Esophagus muscularis mucosa (tissue), 3 donors: Measurements from ENCODE around the gene NSF.
"Not testable (repeated sequence)": the region's sequence is repeated elsewhere in the genome, so short reads cannot be mapped to it uniquely, and the experiment has no call there.

Experiments
- POLR2A ChIP-seq: fragments of 450-650 bp; IDR thresholded peaks from one replicate; pipeline ENCODE4 v1.6.1; 2017; ENCODE audit warnings: antibody characterized with exemption, moderate library complexity, mild to moderate bottlenecking, low read depth
- POLR2AphosphoS5 ChIP-seq, 2 donors: sonication (generic); formaldehyde crosslinking; IDR thresholded peaks; one replicate each; pipeline ENCODE4 v1.6.1; 2017; ENCODE audit warnings: antibody characterized with exemption in 2 of 2
- TF ChIP-seq, protein P1 (sequence below), 3 experiments: fragments of 200-600 bp in 2 of 3; fragments of 450-650 bp in 1 of 3; sonication (generic) in 2 of 3; IDR thresholded peaks; one replicate each; pipeline ENCODE4 v1.5.1; 2017 to 2019; ENCODE audit warnings: antibody characterized with exemption in 3 of 3, mild to moderate bottlenecking in 2 of 3, moderate library complexity in 1 of 3

DNA sequence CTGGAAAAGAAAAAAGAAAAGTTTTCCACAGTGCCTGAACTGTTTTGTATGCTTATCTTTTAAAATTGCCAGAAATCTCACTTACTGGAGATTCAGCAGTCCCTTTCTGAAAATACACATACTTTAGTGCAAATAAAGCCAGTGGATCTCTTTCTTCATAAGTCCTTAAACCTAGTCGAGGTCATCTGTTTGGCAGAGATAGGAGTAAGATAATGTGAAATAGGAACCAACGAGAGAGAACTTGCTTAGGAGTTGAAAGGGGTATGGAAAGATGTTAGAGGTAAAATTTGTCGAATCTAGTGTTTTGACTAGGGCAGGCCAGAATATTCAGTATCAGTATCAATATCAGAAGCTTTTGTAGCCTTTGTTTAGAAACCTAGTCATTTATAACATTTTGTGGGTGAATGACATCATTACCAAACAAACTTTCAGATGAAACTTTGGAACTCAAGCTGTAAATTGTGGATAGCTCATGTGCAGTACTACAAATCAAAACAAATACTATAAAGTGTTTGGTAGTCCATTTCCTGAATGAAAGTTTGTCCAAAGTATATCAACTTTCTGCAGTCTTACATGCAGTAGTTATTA lies 8.0 kb downstream of the NSF start:
- TF ChIP-seq POLR2A; POLR2AphosphoS5 (IDR thresholded peaks at IDR 0.05): not testable (repeated sequence)
- TF ChIP-seq, protein P1, sequence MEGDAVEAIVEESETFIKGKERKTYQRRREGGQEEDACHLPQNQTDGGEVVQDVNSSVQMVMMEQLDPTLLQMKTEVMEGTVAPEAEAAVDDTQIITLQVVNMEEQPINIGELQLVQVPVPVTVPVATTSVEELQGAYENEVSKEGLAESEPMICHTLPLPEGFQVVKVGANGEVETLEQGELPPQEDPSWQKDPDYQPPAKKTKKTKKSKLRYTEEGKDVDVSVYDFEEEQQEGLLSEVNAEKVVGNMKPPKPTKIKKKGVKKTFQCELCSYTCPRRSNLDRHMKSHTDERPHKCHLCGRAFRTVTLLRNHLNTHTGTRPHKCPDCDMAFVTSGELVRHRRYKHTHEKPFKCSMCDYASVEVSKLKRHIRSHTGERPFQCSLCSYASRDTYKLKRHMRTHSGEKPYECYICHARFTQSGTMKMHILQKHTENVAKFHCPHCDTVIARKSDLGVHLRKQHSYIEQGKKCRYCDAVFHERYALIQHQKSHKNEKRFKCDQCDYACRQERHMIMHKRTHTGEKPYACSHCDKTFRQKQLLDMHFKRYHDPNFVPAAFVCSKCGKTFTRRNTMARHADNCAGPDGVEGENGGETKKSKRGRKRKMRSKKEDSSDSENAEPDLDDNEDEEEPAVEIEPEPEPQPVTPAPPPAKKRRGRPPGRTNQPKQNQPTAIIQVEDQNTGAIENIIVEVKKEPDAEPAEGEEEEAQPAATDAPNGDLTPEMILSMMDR (IDR thresholded peaks at IDR 0.05), result not testable (repeated sequence)
